ENCODE results near the gene PDE6A. TPM values are rescaled to one million over a fixed set of nuclear protein-coding genes. Genes with fewer than 3 reads are reported as not detected.
A peak's percentile ranks its signal among the peaks of the same experiment; 100 is the strongest.

PDE6A gene
- total and polyA plus RNA-seq, 2 of the 13 experiments (the other 11 are each of a cell fraction or from before 2014, with no cell fraction given): 0.01 TPM; not detected in 1

DNA sequence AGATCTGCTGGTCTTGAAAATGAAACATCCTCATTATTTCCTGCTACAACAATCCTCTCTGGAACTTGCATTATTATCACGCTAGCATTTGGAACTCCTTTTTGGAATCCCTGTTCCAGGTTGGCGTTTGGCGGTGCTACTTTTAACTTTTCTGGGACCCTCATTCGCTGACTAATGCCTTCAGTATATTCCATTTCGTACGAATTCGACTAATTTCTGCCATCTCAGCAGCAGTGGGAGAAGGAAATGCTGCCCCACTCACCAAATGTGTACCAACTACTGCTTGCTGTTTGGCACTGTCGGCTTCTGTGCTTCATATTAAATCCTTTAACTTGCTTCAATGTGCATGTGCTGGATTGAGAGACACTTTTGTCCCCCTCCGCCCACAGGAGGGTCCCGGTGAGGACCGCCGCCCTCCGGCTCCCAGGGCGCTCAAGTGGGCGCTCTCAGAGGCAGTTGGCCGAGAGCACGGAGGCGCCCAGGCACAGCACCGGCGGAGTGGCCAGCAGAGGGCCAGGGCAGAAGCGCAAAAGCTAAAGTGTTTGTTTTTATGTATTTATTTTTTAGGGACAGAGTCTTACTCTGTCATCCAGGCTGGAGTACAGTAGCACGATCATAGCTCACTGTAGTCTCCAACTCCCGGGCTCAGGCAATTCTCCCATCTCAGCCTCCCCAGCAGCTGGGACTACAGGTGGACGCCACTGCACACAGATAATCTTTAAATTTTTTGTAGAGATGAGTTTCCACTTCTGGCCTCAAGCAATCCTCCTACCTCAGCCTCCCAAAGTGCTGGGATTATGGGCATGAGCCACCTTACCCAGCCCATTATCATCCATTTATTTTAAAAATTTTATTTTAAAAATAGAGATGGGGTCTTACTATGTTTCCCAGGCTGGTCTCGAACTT is 11.9 kb downstream of the PDE6A start (continued):
- no peak for TF ChIP-seq TOPORS (CRISPR knock-in tag; IDR thresholded peaks at IDR 0.05)
- peak; percentile 12; the same call in 1 of the 2 replicates for TF ChIP-seq ZNF331 (CRISPR knock-in tag; IDR thresholded peaks at IDR 0.05)
- TF ChIP-seq NFKB2 (CRISPR knock-in tag; IDR thresholded peaks at IDR 0.05; ENCODE audit: borderline replicate concordance): peak; percentile 34; the same call in 1 of the 2 replicates
- peak; percentile 40; the same call in 1 of the 2 replicates for TF ChIP-seq SALL1 (CRISPR knock-in tag; IDR thresholded peaks at IDR 0.05)
- peak; percentile 44; the same call in 1 of the 2 replicates for TF ChIP-seq KDM3A (CRISPR knock-in tag; IDR thresholded peaks at IDR 0.05; ENCODE audit: low read depth)
- TF ChIP-seq STAG1 (CRISPR knock-in tag; IDR thresholded peaks at IDR 0.05): peak; percentile 53

- H3K4me3 ChIP-seq (replicated peaks in 1 of 3; ENCODE audit: insufficient read depth in 1 of 3, low read depth in 2 of 3, low read length in 3 of 3): no peak overlapping the region; a peak in 1 of 6 replicates
- BruUV-seq (replicated peaks): no TSS peak
- no peaks in the 10 kb centered on the region for H3K36me3 ChIP-seq (replicated peaks in 1 of 2; ENCODE audit: control insufficient read depth in 1 of 2, insufficient read depth in 2 of 2, low read length in 2 of 2)
- no peaks in the 10 kb centered on the region for H4K20me1 ChIP-seq (ENCODE audit: insufficient read depth, low read length)
- no peak overlapping the region for H3K9ac ChIP-seq (ENCODE audit: insufficient read depth, low read depth, low read length)
- no peak overlapping the region for H3K27ac ChIP-seq (ENCODE audit: extremely low read length, insufficient read depth, low read length)
- H3K27me3 ChIP-seq (ENCODE audit: control insufficient read depth in 1 of 2, insufficient read depth in 2 of 2, low read length in 2 of 2): peaks cover 1 to 19% of the 10 kb centered on the region in 2 experiments; a peak in 3 of 5 replicates
- peak overlapping the region; percentile 65; the same call in 1 of the 2 replicates for H3K4me2 ChIP-seq (ENCODE audit: low read depth, low read length)
- in situ Hi-C loops (cut with HindIII; ENCODE audit: extremely low pct_ligation_motif_present, low pct_unique_long_range_greater_than_20kb): loop anchor here (10.0 kb wide), 1 partner anchor 63 kb away; no protein-coding TSS in a partner anchor
- no peak for DNase-seq (ENCODE audit: low spot score)
- H3K4me1 ChIP-seq (ENCODE audit: insufficient read depth, low read length): peaks cover 33% of the 10 kb centered on the region
- H2AFZ ChIP-seq (ENCODE audit: low read length): no peak overlapping the region
- WGBS (ENCODE audit: low lambda C conversion rate): 62% methylated on average over 14 of the region's 14 CpGs
- no peak for TF ChIP-seq ZNF3 (CRISPR knock-in tag; IDR thresholded peaks at IDR 0.05)
- TF ChIP-seq NFRKB (IDR thresholded peaks at IDR 0.05): no peak
- CTCF ChIA-PET (ENCODE audit: low intra/inter-chr PET ratio, low total read pairs): interaction anchor here (1.8 to 2.1 kb wide), 2 partner anchors 30 to 59 kb away, joined by 10 to 26 read pairs; no protein-coding TSS in a partner anchor
- no peaks in the 10 kb centered on the region for H3K9me3 ChIP-seq (ENCODE audit: low read length)
- no peaks in the 10 kb centered on the region for H3K79me2 ChIP-seq (ENCODE audit: insufficient read depth, low read length)
- no peak for ATAC-seq
- FAIRE-seq: peak; percentile 21
- POLR2A ChIA-PET: no interaction called here
- intact Hi-C loops (cut with micrococcal nuclease; ENCODE audit: unreplicated experiment): loop anchor here (1.0 to 2.0 kb wide), 3 partner anchors 19 to 59 kb away; partner anchors contain the start of gene SLC26A2
Measured at GRCh38 chr5:149931992-149932436, 12.6 kb downstream of the PDE6A start.
